GM12878 (cell line): ENCODE results near the gene FCHSD2. TPM values are rescaled to one million over a fixed set of nuclear protein-coding genes. Genes with fewer than 3 reads are reported as not detected.

ENCODE experiments used
- ATAC-seq: fragments of 200-7000 bp; cut with Tn5 transposase; 3 replicates; pipeline ENCODE4 v1.9.1; 2020; ENCODE audit warnings: mild to moderate bottlenecking, moderate library complexity
- BruUV-seq: library from RNA; stranded (reverse); fragments of 400-500 nt; replicated peaks from 2 replicates; lab custom pipeline; 2021; lab: Mats Ljungman, UMichigan
- CTCF ChIA-PET: fragments of 300-600 bp; sonication (Branson Sonifier 250); formaldehyde crosslinking; extraction: SDS; loops from one replicate; lab custom pipeline; 2021; ENCODE audit warnings: inconsistent platforms; lab: Yijun Ruan, JAX
- POLR2A ChIA-PET: fragments of 350-600 bp; formaldehyde crosslinking; extraction: SDS; loops from one replicate; lab custom pipeline; 2021; ENCODE audit warnings: inconsistent platforms; lab: Charles Lee
- RAD21 ChIA-PET: fragments of 300-600 bp; sonication (Branson Sonifier 250); formaldehyde crosslinking; loops from one replicate; lab custom pipeline; 2023; ENCODE audit warnings: antibody characterized with exemption; ENCODE audit not compliant: unreplicated experiment; lab: Charles Lee
- SMC1A ChIA-PET: fragments of 300-600 bp; sonication (Branson Sonifier 250); formaldehyde crosslinking; loops from one replicate; lab custom pipeline; 2023; ENCODE audit not compliant: unreplicated experiment, uncharacterized antibody; lab: Charles Lee
- DNase-seq: peaks from one replicate; pipeline ENCODE4 v3.0.0-alpha.2; 2011; ENCODE audit warnings: low read depth, low spot score
- FAIRE-seq: peaks from 3 replicates; lab custom pipeline; 2011; peaks lifted over from hg19 to GRCh38; lab: Jason Lieb, UNC
- H2AFZ ChIP-seq: 2 replicates; pipeline ENCODE4 v1.6.0; 2011; ENCODE audit warnings: low read depth, low read length, control low read depth; ENCODE audit not compliant: control insufficient read depth
- H3K27ac ChIP-seq: 2 replicates; pipeline ENCODE4 v1.5.1; 2011; ENCODE audit warnings: control low read depth; ENCODE audit not compliant: control insufficient read depth, insufficient read depth
- H3K27me3 ChIP-seq, 2 experiments: replicated peaks in 1 of 2; 2 replicates each; pipeline versions ENCODE4 v1.6.0 to v1.6.1; 2011; ENCODE audit warnings: low read length in 1 of 2; ENCODE audit not compliant: control insufficient read depth in 2 of 2, insufficient read depth in 2 of 2
- H3K36me3 ChIP-seq, 2 experiments: 2 replicates each; pipeline ENCODE4 v1.5.1; 2011; ENCODE audit warnings: low read length in 1 of 2; ENCODE audit not compliant: control insufficient read depth in 2 of 2, insufficient read depth in 2 of 2
- H3K4me1 ChIP-seq: 2 replicates; pipeline ENCODE4 v1.6.1; 2011; ENCODE audit warnings: mild to moderate bottlenecking, low read length, moderate library complexity, mixed read lengths; ENCODE audit not compliant: control insufficient read depth, insufficient read depth
- H3K4me2 ChIP-seq: 2 replicates; pipeline ENCODE4 v1.6.0; 2011; ENCODE audit warnings: control low read depth; ENCODE audit not compliant: control insufficient read depth, insufficient read depth
- H3K4me3 ChIP-seq: fragments of 200-600 bp; sonication (generic); 2 replicates; pipeline ENCODE4 v1.5.1; 2016
- H3K79me2 ChIP-seq: 2 replicates; pipeline ENCODE4 v1.6.0; 2011; ENCODE audit warnings: low read length; ENCODE audit not compliant: control insufficient read depth, insufficient read depth
- H3K9ac ChIP-seq: 2 replicates; pipeline ENCODE4 v1.8.0; 2011; ENCODE audit warnings: low read length, control low read depth, mixed read lengths; ENCODE audit not compliant: control insufficient read depth, insufficient read depth
- H3K9me3 ChIP-seq: replicated peaks from 3 replicates; pipeline ENCODE4 v1.5.1; 2011; ENCODE audit warnings: mild to moderate bottlenecking, low read length; ENCODE audit not compliant: control insufficient read depth, insufficient read depth
- H4K20me1 ChIP-seq: 2 replicates; pipeline ENCODE4 v1.6.0; 2011; ENCODE audit not compliant: control insufficient read depth, insufficient read depth
- CBFB ChIP-seq: IDR thresholded peaks from 2 replicates; pipeline ENCODE4 v1.6.1; 2016; ENCODE audit warnings: antibody characterized with exemption, low read depth
- CHD2 ChIP-seq: IDR thresholded peaks from 2 replicates; pipeline ENCODE4 v1.6.1; 2011; ENCODE audit warnings: low read depth, low read length, improper control_type of control experiment, borderline replicate concordance
- CHD4 ChIP-seq: fragments of 200-600 bp; sonication (generic); IDR thresholded peaks from 2 replicates; pipeline ENCODE4 v1.6.1; 2016; ENCODE audit warnings: mild to moderate bottlenecking
- IKZF1 ChIP-seq: fragments of 450-650 bp; conservative IDR thresholded peaks from 2 replicates; pipeline ENCODE4 v1.6.1; 2017; ENCODE audit warnings: antibody characterized with exemption, mild to moderate bottlenecking
- PKNOX1 ChIP-seq: fragments of 450-650 bp; IDR thresholded peaks from 2 replicates; pipeline ENCODE4 v1.6.1; 2016; ENCODE audit warnings: mild to moderate bottlenecking
- RAD21 ChIP-seq: IDR thresholded peaks from 2 replicates; pipeline ENCODE4 v1.6.1; 2011; ENCODE audit warnings: mild to moderate bottlenecking, low read depth, low read length, moderate library complexity; ENCODE audit not compliant: insufficient read depth
- RELB ChIP-seq: fragments of 450-650 bp; IDR thresholded peaks from 2 replicates; pipeline ENCODE4 v1.6.1; 2017; ENCODE audit warnings: low read depth, mild to moderate bottlenecking, moderate library complexity
- ZBTB11 ChIP-seq: fragments of 450-650 bp; formaldehyde crosslinking; IDR thresholded peaks from 2 replicates; pipeline ENCODE4 v1.5.0; 2022; ENCODE audit warnings: mild to moderate bottlenecking, missing genetic modification characterization
- ZNF207 ChIP-seq: fragments of 450-650 bp; IDR thresholded peaks from 2 replicates; pipeline ENCODE4 v1.6.1; 2014; ENCODE audit warnings: antibody characterized with exemption, mild to moderate bottlenecking, borderline replicate concordance
- ZNF687 ChIP-seq: fragments of 450-650 bp; IDR thresholded peaks from 2 replicates; pipeline ENCODE4 v1.6.1; 2017; ENCODE audit warnings: mild to moderate bottlenecking, moderate library complexity
- WGBS: methylation state at CpG from one replicate; pipeline ENCODE4 v1.1.6; 2016; ENCODE audit warnings: low lambda C conversion rate; ENCODE audit not compliant: insufficient replicate concordance, insufficient coverage; ENCODE audit errors: missing lambda C conversion rate; 5-methylcytosine and 5-hydroxymethylcytosine counted together
- in situ Hi-C: fragments of 300-500 bp; cut with MboI; formaldehyde crosslinking; loops from 9 replicates; pipeline ENCODE4 v1.14.3; 2018; ENCODE audit warnings: mixed read lengths
- intact Hi-C: fragments of 100-400 bp; cut with micrococcal nuclease; formaldehyde crosslinking; loops from one replicate; pipeline ENCODE4 v1.14.2; 2022; ENCODE audit not compliant: unreplicated experiment
- polyA plus RNA-seq, 11 experiments: library from polyadenylated mRNA; depleted of rRNA in 4 of 11; unstranded in 6 of 11; stranded (reverse) in 5 of 11; fragments of >200 nt; fragmentation: Nextera tagmentation in 4 of 11; fragmentation: Illumina TruSeq in 1 of 11; extraction: Ambion mirVana in 4 of 11; extraction: Trizol in 1 of 11; gene quantifications; 1 replicate in 1 of 11; 2 replicates in 10 of 11; pipeline versions ENCODE4 v1.2.1 to v1.2.3, GENCODE V29; 2011 to 2016; ENCODE audit warnings: inconsistent platforms in 2 of 11, missing spikeins in 2 of 11, low read depth in 1 of 11
- total RNA-seq, 4 experiments: library from RNA; depleted of rRNA in 3 of 4; stranded (reverse); fragments of >200 nt in 3 of 4; fragmentation: Illumina TruSeq in 1 of 4; extraction: Trizol in 1 of 4; gene quantifications; 2 replicates each; pipeline versions ENCODE4 v1.2.1 to v1.2.3, GENCODE V29; 2013 to 2021

FCHSD2 gene
- total and polyA plus RNA-seq, 10 of the 15 experiments (the other 5 are each of a cell fraction or from before 2014, with no cell fraction given): 13.2 to 89.8 (median 47.8) TPM

- TF ChIP-seq CHD2 (no peak), PKNOX1 (no peak), ZNF207 (no peak), RAD21 (no peak), CBFB (no peak)
Measured at GRCh38 chr11:72958791-72959190, 183.3 kb downstream of the FCHSD2 start (continued).

GRCh38 chr11:72955466-72955865, 186.7 kb downstream of the FCHSD2 start:
- Histone ChIP-seq H3K9ac (no peak overlapping the region), H3K9me3 (no peaks in the 10 kb centered on the region; the same call in 2 of the 3 replicates), H3K4me2 (no peak overlapping the region), H4K20me1 (no peaks in the 10 kb centered on the region), H3K27ac (peak overlapping the region; percentile 30; the same call in 1 of the 2 replicates), H3K4me3 (no peak overlapping the region), H3K79me2 (peaks cover 5% of the 10 kb centered on the region), H3K36me3 (peaks cover 0 to 13% of the 10 kb centered on the region in 2 experiments; a peak in 2 of 4 replicates), H3K27me3 (no peaks in the 10 kb centered on the region), H2AFZ (no peak overlapping the region), H3K4me1 (peaks cover 26% of the 10 kb centered on the region)
- FAIRE-seq: no peak
- ChIA-PET CTCF (interaction anchor here (1.2 to 1.8 kb wide), 2 partner anchors 15 to 31 kb away, joined by 4 to 6 read pairs; no protein-coding TSS in a partner anchor), RAD21 (no interaction called here), POLR2A (interaction anchor here (0.6 kb wide), 2 partner anchors 12 to 90 kb away, joined by 3 to 8 read pairs; no protein-coding TSS in a partner anchor), SMC1A (interaction anchor here (0.8 to 1.0 kb wide), 5 partner anchors 16 to 222 kb away, joined by 3 to 4 read pairs (median 4); no protein-coding TSS in a partner anchor)
- no TSS peak for BruUV-seq
- no peak for DNase-seq
- in situ Hi-C loops: no loop called here
- WGBS: 93% methylated on average over 1 of the region's 1 CpG
- intact Hi-C loops: no loop called here
- ATAC-seq: no peak
- TF ChIP-seq CHD4 (no peak), IKZF1 (no peak), ZBTB11 (CRISPR knock-in tag) (no peak), ZNF687 (no peak), PKNOX1 (no peak), RELB (no peak)
